Tongue (tissue), 2 donors: ENCODE results near the gene CD247. TPM values are rescaled to one million over a fixed set of nuclear protein-coding genes. Genes with fewer than 3 reads are reported as not detected.

Experiments used
- DNase-seq: peaks from one replicate; pipeline ENCODE4 v3.0.0-alpha.2; 2015
- total RNA-seq: library from RNA; depleted of rRNA; stranded (reverse); fragments of >200 nt; gene quantifications from one replicate; pipeline ENCODE4 v1.2.3, GENCODE V29; 2014

CD247 gene
- total RNA-seq, 1 donor from 2014 or later, result 0.41 TPM

DNA sequence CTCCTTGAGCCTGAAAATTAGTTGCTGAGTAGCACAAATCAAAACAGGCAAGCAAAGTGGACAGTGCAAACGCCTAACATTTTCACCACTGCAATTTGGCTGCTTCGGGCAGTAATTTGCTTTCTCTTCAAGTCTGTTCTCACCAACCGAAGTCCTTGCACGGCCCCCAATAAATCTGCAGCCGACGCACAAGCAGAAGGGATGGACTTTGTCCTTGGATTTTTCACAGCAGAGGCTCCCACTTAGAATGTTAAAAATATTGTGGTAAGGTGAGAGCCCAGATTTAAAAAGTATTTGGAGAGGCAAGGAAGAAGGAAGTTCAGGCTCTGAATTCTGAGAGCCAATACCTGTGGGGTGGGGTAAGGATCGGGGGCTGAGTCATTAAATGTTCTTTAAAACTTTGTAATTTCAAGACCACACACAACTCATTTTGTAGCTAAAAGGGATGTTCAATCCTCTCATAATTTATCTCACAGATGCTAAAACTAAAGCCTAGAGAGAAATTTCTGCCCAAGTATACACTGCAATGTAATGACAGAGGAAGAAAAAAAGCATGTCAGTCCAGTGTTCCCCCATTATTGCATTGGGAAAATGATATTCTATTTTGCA is 6.2 kb downstream of the CD247 start:
- no peak for DNase-seq

DNA sequence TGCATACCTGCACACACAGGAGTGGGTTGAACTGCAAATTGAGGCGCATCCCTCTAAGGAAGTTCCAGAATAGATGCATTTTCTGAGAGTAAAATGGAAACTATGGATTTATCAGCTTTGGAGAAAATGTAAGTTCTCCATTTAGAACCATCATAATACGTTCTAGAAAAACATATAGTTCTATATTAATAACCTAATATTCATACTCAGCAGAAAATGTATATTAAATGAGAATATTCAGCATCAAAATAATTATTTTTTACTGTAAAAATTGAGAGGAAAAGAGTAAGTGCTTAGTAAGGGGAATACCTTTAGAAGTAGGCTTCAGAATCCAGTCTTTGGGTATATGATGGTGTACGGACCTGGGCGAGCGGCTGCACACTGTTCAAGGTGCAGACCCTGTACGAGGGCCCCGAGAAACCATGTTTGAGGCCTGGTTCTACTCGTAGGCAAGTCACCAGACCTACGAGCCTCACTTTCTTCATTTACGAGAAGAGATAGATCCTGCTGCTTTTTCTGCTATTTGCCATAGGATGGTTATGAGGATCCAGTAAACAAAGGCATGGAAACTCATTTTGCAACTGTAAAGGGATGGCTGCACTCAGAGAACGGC is 6.8 kb downstream of the CD247 start:
- DNase-seq, result no peak

DNA sequence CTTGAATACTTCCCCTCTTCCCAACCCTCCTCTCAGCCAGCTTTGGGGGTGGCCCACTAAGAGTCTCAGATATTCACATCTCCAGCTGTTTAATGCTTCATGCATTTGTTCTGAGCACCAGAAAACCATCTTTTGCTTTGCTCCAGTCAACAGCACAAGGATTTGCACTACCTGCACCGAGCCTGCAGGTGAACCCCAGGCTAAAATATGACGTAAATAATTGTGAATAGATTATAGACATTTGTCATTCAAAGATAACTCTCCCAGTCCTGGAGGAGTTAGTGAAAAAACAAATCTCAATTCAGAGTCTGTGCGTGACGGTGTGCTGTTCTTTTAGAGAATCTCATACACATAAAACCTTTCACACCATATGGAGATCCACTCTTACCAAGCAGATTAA is 7.4 kb downstream of the CD247 start:
- DNase-seq, result no peak

DNA sequence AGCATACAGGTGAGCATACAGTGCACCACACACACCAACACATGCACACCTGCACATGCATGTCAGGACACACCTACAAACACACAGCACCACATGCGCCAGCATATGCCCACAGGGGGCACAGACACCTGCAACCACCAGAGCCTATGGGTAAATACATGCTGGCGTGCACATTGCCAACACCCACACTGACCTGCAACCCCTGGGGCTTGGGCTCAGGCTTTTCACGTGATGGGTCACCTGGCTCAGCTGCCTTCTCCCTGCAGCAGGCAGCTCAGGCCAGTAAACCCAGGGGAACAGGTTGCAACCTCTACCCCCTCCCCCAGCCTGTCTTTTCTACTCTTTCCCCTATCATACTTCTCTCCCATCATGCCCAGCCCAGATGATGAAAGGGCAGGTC is 8.1 kb downstream of the CD247 start:
- no peak for DNase-seq

DNA sequence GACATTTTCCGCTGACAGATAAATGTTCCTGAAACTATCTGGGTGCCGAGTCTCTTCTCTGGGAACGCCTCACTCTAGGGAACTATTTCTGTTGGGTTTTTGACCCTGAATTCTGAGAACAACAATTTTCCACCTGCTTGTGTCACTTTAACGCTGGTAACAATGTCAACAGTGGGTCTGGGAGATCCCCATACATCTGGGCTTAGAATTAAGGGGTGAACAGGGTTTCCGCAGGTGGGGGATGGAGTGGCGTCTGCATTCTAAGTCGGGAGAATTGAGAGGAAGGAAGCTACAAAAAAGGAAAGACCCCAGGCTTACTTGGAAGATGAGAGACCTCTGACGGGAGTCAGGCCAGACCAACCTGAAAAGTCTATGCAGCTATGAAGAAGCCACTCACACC is 8.7 kb downstream of the CD247 start:
- no peak for DNase-seq

DNA sequence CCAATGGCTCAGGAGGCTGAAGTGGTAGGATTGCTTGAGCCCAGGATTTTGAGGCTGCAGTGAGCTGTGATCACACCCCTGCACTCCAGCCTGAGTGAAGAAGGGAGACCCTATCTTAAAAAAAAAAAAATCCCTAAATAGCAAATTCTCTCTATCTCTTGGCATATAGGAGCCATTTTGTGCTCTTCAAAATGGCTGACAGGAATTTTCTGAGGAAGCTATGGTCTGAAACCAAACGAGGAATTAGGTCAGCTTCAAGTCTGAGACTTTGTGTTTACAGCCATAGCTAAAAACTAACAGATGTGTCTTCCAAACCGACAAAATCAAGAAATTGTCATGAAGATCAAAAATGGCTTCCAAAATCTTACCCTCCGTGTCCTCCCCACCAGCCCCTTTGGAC is 10.6 kb downstream of the CD247 start:
- no peak for DNase-seq

DNA sequence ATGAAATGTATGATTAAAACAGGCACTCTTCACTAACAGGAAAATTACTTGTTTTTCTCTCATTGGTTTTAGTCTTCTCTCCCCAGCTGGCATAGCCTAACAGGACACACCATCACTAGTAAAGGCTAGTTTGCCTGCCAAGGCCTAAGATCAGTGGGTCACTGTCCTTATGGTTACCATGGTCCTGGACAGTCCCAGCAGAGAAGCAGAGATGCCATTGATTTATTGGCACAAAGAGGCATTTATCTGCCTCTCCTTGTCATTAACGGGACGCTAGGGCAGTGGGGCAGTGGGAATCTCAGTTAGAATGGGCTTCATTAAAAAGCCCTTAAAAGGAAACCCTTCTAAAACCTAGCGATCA is 13.9 kb downstream of the CD247 start:
- no peak for DNase-seq

DNA sequence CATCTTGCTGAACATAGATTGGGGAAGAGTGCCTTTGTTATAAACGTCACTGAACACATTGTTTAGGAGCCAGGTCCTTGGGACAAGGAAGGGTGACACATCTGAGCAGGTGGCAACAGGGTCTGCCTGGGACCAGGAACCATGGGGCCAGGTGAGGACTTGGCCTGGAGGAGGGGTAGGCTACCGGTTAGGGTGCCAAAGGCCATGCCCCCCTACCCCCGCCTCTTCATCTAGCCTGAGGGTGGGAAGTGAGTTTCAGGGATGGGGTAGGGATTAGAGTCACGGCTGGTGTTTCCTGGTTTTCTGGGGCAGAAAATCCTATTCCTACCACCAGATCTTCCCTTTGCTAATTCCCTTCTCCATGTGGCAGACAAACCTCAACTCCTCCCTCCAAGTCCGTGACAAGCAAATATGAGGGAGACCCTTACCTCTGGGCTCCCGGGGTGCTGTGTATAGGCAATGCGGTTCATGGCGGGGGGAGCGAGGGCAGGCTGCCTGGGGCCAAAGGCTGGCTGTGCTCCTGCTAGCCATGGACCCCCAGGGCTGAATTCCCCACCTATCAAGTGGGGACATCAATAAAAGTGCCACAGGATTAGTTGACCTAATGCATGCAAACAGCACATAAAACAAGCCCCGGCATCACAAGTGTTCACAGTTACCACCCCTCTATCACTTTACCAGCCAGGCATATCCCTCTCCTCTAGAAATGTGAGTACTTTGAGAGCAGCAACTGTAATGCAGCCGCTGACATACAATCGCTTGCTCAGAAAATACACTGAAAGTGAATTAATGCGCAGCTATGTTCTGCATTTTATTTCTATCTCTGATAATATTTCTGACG is 14.5 kb downstream of the CD247 start:
- no peak for DNase-seq

DNA sequence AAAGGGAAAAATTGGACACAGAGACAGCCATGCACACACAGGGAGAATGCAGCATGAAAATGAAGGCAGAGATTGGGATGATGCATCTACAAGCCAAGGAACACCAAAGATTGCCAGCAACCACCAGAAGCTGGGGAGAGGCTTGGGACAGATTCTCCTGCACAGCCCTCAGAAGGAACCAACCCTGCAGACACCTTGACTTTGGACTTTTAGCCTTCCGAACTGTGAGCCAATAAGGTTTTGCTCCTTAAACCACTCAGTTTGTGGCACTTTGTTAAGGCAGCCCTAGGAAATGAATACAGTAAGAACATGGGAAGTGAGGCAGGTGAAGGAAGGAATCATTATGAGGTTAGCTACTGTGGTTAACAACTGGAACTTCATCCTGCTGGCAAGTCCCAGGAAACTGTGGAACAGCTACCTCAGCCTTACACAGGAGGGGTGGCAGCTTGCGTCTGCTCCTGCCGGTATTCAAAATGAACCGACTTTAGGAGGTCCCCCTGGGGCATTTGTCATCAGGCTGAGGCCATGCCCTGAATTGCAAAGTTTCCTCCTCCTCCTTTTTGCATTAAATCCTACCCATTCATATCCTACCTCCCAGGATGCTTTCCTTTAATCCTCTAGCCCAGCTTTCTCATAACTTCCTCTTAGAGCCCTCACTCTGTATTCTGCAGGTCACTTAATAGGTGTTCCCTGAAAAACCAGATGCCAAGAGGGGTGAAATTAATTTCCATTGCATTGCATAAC is 15.4 kb downstream of the CD247 start:
- DNase-seq, result no peak

DNA sequence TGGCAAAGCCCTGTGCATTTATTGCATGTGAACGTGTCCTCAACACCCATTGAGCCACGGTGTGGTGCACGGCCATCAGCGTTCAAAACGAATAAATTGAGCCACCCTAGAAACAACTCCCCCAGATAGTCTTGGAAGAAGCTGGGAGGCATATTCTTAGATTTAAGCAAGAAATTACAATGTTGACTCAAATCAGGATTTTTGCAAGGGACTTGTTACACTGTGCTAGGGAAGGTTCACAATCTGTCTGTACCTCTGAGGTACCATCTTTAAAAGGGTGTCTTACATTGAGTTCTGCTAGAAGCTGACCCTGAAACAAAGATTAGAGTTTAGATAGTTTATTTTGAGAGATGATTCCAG is 16.2 kb downstream of the CD247 start:
- DNase-seq, result no peak

DNA sequence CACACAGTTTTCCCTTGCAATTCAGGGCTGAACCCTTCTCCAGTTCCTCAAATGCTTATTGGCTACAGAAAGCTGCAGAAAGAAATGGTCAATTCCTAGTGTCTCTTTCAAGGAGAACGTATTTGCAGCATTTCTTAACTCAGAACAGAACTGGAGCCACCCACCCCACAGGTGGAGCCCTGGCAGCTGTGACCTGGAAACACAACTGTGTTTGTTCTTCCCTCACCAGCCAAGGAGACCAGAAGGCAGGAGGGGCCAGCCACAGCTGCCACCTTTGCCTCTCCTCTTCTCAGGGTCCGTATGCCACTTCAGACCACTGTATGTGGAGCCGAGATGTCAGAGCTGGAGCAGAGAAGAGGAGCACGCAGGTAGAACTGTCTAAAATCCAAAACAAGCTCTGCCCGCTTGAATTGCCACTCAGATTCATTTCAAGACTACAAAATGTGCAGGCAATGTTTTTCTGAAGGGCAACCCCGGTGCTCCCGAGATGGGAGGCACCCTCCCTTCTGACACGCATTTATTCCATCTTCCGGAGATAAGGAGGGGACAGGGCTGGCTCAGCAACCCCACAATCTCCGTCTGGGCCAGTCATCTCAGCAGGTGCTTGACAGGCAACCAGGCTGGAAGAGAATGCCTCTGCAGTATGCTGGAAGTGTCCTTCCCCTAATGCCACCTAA is 16.7 kb downstream of the CD247 start:
- DNase-seq, result no peak

DNA sequence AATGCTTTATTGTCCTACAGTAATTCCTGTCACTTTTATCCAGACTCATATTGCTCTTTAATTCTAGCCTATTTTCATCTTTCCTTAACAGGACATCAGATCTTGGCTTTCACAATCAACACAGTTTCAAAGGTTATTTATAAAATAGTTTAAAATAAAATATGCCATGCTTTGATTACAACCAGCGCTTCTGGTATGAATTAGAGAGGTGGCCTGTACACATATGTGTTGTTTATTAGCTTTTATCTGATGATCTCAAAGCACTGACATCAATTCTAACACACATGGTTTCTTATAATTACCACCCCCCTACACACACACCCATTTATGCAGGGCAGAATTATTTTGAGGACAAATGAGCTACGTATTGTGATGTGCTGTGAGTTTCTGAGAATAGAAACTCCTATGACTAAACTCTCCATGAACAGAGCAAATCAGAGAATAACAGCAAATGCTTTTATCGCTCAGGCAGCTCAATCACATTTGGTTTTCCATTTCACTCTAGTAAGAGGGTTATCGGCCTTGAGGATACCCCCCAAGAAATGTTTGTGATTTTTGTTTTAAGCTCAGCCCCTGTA is 18.0 kb downstream of the CD247 start:
- no peak for DNase-seq

DNA sequence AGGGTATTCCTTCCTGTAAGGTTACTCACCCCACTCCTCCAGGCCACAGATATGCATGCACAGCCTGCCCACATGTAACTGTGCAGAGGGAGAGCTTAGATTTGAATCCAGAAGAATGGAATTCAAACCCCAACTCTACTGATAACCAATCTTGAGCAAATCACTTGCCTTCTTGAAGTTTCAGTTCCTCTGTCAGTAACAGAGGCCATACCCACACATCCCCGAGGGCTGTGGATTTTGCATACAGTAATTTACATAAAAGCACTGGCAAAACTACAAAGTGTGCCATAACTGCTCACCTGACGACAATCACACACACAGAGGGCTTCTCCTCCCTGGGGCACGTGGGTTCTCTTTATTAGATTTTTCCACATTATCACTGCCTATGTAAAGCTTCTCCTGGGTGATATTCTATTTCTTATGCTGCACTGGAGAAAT is 18.6 kb downstream of the CD247 start:
- DNase-seq, result no peak

DNA sequence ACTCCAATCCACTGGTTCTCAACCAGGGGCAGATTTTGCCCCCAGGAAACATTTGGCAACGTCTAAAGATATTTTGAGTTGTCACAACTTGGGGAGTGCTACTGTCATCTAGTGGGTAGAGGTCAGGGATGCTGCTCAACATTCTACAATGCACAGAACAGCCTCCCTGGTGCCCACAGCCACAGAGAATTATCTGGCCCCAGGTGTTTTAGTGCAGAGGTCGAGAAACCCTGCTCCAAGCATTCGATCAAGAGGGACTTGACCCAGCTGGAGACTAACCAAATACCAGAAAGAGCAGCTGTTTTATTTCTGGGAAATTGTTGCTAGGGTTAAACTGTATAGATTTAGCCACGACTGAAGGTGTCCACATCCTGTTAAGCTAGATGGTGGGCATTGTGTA is 19.2 kb downstream of the CD247 start:
- DNase-seq, result no peak

DNA sequence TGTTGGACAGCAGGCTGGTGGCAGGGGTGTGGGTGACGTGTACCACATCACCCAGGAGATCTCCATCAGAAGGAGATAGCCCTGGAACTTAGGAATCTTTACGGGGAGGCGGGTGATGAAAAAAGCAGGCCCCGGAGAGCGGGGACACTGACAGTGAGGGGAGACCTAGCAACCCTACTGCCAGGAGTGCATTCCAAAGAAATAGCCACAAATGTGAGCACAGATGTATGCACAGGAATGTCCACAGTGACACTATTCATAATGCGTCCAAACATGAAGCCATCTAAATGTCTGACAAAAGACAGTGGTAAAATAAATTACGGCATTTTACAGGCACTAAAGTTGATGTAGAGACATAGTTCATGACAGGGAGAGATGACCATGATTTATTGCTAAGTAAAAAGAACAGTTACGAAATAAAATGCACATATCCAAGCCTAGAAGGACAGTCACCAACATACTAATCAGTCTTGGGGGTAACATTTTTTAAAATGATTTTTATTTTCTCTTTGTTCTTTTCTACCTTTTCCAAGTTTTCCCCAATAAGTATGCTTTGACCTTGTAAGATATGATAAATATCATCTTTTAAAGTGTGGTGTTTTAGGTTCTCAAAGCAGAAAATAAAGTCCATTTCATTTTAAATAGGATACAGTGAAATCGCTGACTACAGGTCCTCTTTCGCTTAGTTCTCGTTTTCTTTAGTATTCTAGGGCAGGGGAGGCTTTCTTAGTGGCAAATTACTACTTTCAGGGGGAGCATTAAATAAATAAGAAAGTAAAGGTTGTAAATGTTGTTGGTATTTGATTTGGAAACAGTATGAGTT is 21.3 kb downstream of the CD247 start:
- DNase-seq, result no peak

DNA sequence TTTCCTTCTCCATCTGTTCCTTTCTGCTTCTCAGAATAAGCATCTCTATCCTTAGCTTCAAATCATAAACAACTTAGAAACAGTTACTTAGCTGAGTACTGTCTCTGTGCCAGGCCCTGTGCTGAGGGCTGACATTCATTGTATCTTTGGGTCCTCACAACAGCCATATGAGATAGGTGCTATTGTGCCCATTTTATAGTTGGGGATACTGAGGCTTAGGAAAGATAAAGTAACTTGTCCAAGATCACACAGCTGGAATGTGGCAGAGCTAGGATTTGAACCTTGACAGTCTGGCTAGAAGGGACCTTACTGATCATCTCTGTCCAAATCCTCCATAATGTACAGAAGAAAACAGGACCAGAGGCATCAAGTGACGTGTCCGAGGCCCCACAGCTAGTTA is 25.0 kb downstream of the CD247 start:
- DNase-seq, result no peak

DNA sequence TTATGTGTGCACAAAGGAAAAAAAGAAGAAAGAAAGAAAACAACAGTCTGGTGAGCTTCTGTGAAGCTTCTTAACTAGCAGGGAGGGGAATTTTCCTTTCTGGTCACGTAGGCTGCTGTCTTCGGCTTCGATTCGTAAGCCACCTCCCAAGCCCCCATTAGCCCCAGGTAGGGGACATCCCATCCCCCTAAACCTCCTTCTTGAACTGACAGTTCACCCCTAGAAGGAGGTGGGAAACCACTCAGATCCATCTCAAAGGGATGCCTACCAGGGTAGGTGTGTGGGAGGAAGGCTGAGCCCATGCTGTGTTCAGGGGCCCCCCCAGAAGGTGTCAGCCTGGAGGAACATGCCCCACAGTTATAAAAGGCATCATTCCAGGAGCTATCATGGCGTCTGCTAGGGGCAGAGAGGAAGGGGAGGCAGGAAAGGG is 25.8 kb downstream of the CD247 start:
- no peak for DNase-seq

DNA sequence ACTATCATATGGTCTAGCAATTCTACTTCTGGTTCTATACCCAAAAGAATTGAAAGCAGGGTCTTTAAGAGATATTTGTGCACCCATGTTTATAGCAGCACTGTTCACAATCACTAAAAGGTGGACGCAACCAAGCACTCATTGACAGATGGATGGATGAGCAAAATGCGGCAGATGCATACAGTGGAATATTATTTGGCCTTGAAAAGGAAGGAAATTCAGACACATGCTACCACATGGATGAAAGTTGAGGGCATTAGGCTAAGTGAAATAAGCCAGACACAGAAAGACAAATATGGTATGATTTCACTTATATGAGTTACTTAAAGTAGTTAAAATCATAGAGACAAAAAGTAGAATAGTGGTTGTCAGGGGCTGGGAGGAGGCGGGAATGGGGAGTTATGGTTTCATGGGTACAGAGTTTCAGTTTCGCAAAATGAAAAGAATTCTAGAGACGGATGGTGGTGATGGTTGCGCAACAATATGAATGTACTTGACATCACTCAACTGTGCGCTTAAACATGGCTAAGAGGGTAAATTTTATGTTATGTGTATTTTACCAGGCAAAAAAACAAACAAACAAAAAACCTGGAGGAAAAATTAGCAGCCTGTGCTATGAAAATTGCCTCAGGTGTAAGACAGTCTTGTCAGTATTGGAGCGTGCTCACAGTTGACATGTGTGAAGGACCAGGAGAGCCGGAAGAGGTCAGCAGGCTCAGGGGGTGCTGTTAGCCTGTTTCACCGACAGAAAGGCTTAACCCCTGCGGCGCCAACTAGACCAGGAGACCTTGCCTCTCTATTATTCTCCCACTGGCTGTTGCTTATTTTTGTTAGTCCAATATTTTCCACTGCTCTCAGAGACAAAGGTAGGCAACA is 26.5 kb downstream of the CD247 start:
- DNase-seq, result no peak

DNA sequence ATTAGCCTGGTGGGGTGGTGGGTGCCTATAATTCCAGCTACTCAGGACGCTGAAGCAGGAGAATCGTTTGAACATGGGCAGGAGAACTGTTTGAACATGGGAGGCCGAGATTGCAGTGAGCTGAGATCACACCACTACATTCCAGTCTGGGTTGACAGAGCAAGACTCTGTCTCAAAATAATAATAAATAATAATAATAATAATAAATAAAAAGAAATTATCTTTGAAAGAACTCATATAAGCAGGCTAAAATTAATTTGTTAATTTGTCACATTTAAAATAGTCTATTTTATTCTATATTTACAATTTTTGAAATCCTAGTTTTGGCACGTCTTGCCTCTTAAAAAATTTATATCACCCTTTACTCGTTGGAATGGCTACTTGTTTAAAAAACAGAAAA is 27.6 kb downstream of the CD247 start:
- DNase-seq, result no peak
